ENCODE results near the gene CIDEB.

Gene CIDEB

DNA sequence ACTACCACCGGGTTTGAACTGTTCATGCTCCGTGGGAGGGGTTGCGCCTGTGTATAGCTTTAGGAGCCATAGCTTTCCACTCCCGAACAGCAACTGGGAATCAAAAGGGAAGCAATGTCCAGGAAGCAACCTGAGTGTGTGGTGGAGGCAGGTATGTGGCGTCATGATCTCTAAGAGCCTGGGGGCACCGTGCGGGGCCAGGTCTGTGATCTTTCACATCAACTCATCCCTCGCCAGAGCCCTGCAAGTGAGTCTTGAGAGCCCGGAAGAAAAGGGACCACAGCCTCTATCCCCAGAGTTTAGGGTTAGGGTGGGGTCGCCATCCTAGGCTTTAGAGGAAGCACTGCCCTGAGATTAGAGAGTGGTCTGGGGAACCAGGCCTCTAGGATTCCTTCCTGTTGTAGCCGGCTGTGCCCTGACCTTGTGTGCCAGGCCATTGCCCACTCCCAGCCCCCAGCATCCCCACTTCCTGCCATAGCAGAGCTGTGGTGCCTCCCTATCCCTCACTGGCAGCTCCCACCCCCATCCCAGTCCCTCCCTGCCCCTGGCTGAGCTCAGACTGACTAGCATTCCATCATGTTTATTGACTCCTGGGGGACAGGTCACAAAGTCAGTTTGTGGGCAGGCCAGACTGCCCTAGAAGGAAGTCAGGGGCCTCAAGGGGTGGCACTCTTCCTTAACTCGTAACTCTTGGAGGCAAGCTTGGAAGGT, 27.8 kb upstream of the CIDEB start:
- no peaks in the 10 kb centered on the region for H3K36me3 ChIP-seq (replicated peaks)
- no peak overlapping the region for H3K27ac ChIP-seq
- no peak for DNase-seq
- TF ChIP-seq, protein P1, sequence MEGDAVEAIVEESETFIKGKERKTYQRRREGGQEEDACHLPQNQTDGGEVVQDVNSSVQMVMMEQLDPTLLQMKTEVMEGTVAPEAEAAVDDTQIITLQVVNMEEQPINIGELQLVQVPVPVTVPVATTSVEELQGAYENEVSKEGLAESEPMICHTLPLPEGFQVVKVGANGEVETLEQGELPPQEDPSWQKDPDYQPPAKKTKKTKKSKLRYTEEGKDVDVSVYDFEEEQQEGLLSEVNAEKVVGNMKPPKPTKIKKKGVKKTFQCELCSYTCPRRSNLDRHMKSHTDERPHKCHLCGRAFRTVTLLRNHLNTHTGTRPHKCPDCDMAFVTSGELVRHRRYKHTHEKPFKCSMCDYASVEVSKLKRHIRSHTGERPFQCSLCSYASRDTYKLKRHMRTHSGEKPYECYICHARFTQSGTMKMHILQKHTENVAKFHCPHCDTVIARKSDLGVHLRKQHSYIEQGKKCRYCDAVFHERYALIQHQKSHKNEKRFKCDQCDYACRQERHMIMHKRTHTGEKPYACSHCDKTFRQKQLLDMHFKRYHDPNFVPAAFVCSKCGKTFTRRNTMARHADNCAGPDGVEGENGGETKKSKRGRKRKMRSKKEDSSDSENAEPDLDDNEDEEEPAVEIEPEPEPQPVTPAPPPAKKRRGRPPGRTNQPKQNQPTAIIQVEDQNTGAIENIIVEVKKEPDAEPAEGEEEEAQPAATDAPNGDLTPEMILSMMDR (IDR thresholded peaks at IDR 0.05; ENCODE audit: low read depth, low read length, missing control alignments) = no peak
- no peak overlapping the region for H3K4me3 ChIP-seq (ENCODE audit: low read depth, low read length)
- in situ Hi-C loops (cut with HindIII; ENCODE audit: low pct_ligation_motif_present, low sequenced_read_pairs) = loop anchor here (10.0 kb wide), 1 partner anchor 99 kb away; no protein-coding TSS in a partner anchor
- peaks cover 11% of the 10 kb centered on the region for H3K27me3 ChIP-seq (replicated peaks)

DNA sequence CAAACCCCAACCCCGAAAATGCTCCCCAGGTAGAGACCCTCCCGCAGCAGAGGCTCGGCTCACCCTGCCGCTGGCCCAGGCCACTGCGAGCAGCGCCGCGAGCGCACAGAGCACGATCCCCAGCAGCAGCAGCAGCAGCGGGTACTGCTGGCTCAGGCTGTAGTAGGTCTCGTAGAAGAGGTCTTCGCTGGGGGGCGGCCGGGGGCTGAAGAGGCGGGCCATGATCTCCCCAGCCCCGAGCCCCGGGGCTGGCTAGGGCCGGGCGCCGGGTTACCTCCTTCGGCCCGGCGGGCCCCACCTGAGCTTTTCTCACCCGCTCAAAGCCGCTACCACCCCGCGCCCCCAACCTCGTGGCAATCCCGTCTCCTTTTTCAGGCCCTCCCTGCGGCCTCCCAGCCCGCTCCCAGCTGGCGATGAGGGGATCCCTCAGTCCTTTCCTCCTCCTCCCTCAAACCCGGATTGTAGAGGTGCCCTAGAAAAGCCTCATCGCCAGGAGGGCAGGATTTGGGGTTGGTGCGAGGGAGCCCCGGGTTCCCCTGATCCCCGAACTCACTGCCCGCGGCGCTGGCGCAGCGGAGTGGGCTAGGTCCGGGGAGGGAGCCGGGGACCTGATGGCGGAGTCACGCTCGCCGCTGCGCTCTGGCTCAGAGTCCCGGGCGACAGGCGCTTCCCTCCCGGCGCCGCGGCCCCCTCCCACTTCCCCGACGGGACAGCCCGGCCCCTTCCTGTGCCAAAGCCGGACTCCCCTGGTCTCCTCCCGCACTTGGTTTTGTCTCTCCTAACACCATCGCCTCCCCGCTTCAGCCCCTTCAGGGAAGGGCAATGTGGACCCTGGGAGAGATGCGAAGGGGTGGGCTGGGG, 26.9 kb upstream of the CIDEB start, which contains the start of gene ADCY4:
Gene ADCY4, minus strand, starts transcription at position 641 of the 861 bp plus-strand sequence. Its CDS starts 419 bp downstream, at position 222.
- no peak for DNase-seq
- Histone ChIP-seq H3K4me3 (ENCODE audit: low read depth, low read length) (peak within 1 kb of the TSS; percentile 40), H3K27me3 (replicated peaks) (peaks cover 10% of the 10 kb centered on the region), H3K36me3 (replicated peaks) (no peaks in the 10 kb centered on the region), H3K27ac (no peak within 1 kb of the TSS)
- TF ChIP-seq, protein P1 (IDR thresholded peaks at IDR 0.05; ENCODE audit: low read depth, low read length, missing control alignments) = no peak
- in situ Hi-C loops (cut with HindIII; ENCODE audit: low pct_ligation_motif_present, low sequenced_read_pairs) = loop anchor here (10.0 kb wide), 1 partner anchor 100 kb away; no protein-coding TSS in a partner anchor

DNA sequence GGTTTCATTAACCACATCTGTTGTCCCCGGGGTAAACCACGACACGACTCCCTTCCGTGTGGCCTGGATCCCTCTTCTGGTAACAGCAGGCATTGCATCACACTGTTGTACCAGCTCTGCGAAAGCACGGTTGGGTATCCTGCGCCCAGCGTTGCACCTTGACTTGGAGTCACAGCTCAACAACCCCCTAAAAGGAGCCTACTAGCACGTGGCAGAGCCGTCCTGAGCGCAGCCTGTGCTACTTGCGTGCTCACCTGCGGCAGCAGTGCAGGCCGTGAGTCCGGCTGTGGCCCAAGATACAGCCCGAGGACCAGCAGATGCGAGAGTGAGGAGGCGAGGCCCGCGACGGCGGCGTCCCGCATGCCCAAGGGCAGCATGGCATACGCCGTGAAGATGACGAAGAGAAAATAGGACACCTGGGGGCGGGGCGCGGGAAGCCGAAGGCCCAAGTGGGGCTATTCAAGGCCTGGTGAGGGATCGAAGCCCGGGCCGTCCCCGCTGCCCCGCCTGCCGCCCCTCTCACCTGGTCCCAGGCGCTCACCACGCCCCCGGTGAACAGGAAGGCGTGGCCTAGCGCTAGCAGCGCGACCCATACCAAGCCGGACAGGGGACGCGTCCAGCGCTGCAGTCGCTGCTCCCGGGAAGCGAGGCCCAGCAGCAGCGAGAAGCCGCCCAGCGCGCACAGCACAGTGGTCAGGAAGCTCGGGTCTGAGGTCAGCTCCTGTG, 24.7 kb upstream of the CIDEB start:
- H3K27ac ChIP-seq = no peak overlapping the region
- H3K36me3 ChIP-seq (replicated peaks) = no peaks in the 10 kb centered on the region
- no peaks in the 10 kb centered on the region for H3K27me3 ChIP-seq (replicated peaks)
- in situ Hi-C loops (cut with HindIII; ENCODE audit: low pct_ligation_motif_present, low sequenced_read_pairs) = loop anchor here (10.0 kb wide), 1 partner anchor 102 kb away; no protein-coding TSS in a partner anchor
- peak; percentile 42 for DNase-seq
- TF ChIP-seq, protein P1 (IDR thresholded peaks at IDR 0.05; ENCODE audit: low read depth, low read length, missing control alignments) = peak; percentile 84
- peak overlapping the region; percentile 32 for H3K4me3 ChIP-seq (ENCODE audit: low read depth, low read length)

DNA sequence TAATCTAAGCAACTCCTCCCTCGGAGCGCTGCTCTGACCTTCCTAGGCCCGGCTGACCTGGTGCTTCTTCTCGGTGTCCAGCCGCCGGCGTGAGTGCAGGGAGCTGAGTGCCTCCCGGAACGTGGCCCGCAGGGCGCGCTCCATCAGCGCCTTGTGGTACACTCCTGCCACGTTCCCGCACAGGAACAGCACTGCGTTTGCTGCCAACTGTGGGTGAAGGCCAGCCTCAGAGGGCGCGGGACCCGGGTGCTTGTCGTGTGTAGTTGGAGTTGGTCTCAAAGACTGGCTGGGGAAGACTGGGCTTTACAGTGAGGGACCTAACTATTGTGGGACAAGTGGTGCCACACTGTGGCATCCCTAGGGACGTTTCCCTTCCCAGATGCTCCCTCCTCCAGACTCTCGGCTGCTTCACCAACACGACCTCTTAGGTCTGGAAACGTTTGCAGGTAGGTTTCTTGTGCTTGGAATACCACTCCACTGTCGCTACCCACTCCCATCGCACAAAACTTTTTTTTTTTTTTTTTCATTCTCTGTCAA, 24.0 kb upstream of the CIDEB start:
- TF ChIP-seq, protein P1 (IDR thresholded peaks at IDR 0.05; ENCODE audit: low read depth, low read length, missing control alignments) = no peak
- Histone ChIP-seq H3K4me3 (ENCODE audit: low read depth, low read length) (no peak overlapping the region), H3K27me3 (replicated peaks) (no peaks in the 10 kb centered on the region), H3K27ac (no peak overlapping the region), H3K36me3 (replicated peaks) (no peaks in the 10 kb centered on the region)
- in situ Hi-C loops (cut with HindIII; ENCODE audit: low pct_ligation_motif_present, low sequenced_read_pairs) = loop anchor here (10.0 kb wide), 1 partner anchor 103 kb away; no protein-coding TSS in a partner anchor
- no peak for DNase-seq

DNA sequence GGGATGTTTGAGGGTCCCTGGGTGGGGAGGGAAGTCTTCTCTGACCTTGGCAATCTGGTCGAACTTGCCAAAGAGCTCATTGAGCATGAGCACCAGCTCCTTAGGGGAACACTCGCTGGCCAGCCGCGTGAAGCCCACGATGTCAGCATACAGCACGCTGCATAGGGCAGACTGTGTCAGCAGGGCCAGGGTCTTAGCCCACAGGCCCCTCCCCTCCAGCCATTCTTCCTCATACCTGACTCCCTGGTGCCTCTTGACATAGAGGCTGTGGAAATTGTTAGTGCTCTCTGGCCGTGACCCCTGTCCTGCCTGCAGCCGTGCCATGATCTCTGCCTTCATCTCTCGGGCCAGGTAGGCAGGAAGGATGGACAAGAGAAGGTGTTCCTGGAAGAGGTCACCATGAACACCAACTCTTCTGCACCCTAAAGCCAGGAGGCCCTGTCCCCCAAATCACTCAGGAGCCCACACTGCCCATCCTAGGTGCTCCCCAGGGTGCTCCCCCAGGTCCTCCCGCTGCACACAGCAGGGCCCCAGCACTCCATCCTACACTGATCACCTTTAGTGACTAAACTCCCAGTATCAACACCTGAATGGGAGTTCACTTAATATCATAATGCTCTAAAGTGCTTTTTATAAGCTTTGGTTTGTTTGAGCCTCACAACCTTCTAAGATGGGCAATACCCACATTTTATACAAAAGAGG, 23.3 kb upstream of the CIDEB start:
- no peak overlapping the region for H3K4me3 ChIP-seq (ENCODE audit: low read depth, low read length)
- TF ChIP-seq, protein P1 (IDR thresholded peaks at IDR 0.05; ENCODE audit: low read depth, low read length, missing control alignments) = no peak
- no peaks in the 10 kb centered on the region for H3K36me3 ChIP-seq (replicated peaks)
- DNase-seq = no peak
- no peak overlapping the region for H3K27ac ChIP-seq
- in situ Hi-C loops (cut with HindIII; ENCODE audit: low pct_ligation_motif_present, low sequenced_read_pairs) = loop anchor here (10.0 kb wide), 1 partner anchor 104 kb away; no protein-coding TSS in a partner anchor
- no peaks in the 10 kb centered on the region for H3K27me3 ChIP-seq (replicated peaks)
